ENCODE data around the gene SPDYC. TPM values are rescaled to one million over a fixed set of nuclear protein-coding genes. Genes with fewer than 3 reads are reported as not detected.
A peak's percentile ranks its signal among the peaks of the same experiment; 100 is the strongest.

SPDYC gene
- total and polyA plus RNA-seq, 3 donors from 2014 or later = 0.80 to 1.2 (median 1.2) TPM

GRCh38 chr11:65131895-65132237 is 38.2 kb upstream of the SPDYC start:
- H3K36me3 ChIP-seq (ENCODE audit: low read depth, missing control alignments) = no peaks in the 10 kb centered on the region
- intact Hi-C loops (cut with DNase I; ENCODE audit: low total_unique reads) = no loop called here
- no peaks in the 10 kb centered on the region for H3K9me3 ChIP-seq
- H3K27me3 ChIP-seq = no peaks in the 10 kb centered on the region
- TF ChIP-seq POLR2A (IDR thresholded peaks at IDR 0.05) = no peak
- TF ChIP-seq CTCF (IDR thresholded peaks at IDR 0.05) = no peak
- no peak overlapping the region for H3K27ac ChIP-seq
- 88 to 91% methylated on average over 5 to 6 of the region's 6 CpGs for WGBS, 2 donors
- H3K4me1 ChIP-seq = peaks cover 24% of the 10 kb centered on the region
- no peak overlapping the region for H3K4me3 ChIP-seq
- no peak for DNase-seq

GRCh38 chr11:65132238-65132987 is 37.6 kb upstream of the SPDYC start:
- TF ChIP-seq POLR2A (IDR thresholded peaks at IDR 0.05) = no peak
- TF ChIP-seq CTCF (IDR thresholded peaks at IDR 0.05) = no peak
- Histone ChIP-seq H3K9me3 (no peaks in the 10 kb centered on the region), H3K4me3 (no peak overlapping the region), H3K36me3 (ENCODE audit: low read depth, missing control alignments) (no peaks in the 10 kb centered on the region), H3K27ac (no peak overlapping the region), H3K27me3 (no peaks in the 10 kb centered on the region), H3K4me1 (peaks cover 24% of the 10 kb centered on the region)
- 59 to 67% methylated on average over 9 to 10 of the region's 10 CpGs for WGBS, 2 donors
- intact Hi-C loops (cut with DNase I; ENCODE audit: low total_unique reads) = no loop called here
- DNase-seq = no peak

GRCh38 chr11:65132988-65133700 is 36.9 kb upstream of the SPDYC start:
- intact Hi-C loops (cut with DNase I; ENCODE audit: low total_unique reads) = no loop called here
- DNase-seq = peak; percentile 59
- 30 to 37% methylated on average over 17 to 18 of the region's 18 CpGs for WGBS, 2 donors

GRCh38 chr11:65133724-65134123 is 36.3 kb upstream of the SPDYC start:
- Histone ChIP-seq H3K4me1 (peaks cover 24% of the 10 kb centered on the region), H3K9me3 (no peaks in the 10 kb centered on the region), H3K4me3 (peak overlapping the region; percentile 89 to 92), H3K27ac (peak overlapping the region; percentile 95 to 98), H3K36me3 (ENCODE audit: low read depth, missing control alignments) (no peaks in the 10 kb centered on the region), H3K27me3 (no peaks in the 10 kb centered on the region)
- TF ChIP-seq CTCF (IDR thresholded peaks at IDR 0.05) (no peak), POLR2A (IDR thresholded peaks at IDR 0.05) (no peak)
- intact Hi-C loops (cut with DNase I; ENCODE audit: low total_unique reads) = no loop called here
- no peak for DNase-seq
- WGBS, 2 donors = 0 to 1% methylated on average over 16 to 20 of the region's 20 CpGs

More at GRCh38 chr11:65132988-65133700, 36.9 kb upstream of the SPDYC start:
- Histone ChIP-seq H3K4me1 (peaks cover 24% of the 10 kb centered on the region), H3K9me3 (no peaks in the 10 kb centered on the region), H3K36me3 (ENCODE audit: low read depth, missing control alignments) (no peaks in the 10 kb centered on the region), H3K4me3 (peak overlapping the region; percentile 89 to 92), H3K27ac (no peak overlapping the region), H3K27me3 (no peaks in the 10 kb centered on the region)
- TF ChIP-seq POLR2A (IDR thresholded peaks at IDR 0.05) = no peak
- no peak for TF ChIP-seq CTCF (IDR thresholded peaks at IDR 0.05)

Measured in testis (tissue), 3 donors.